ENCODE measurements around the gene PCSK7.

- TF ChIP-seq, protein P1, sequence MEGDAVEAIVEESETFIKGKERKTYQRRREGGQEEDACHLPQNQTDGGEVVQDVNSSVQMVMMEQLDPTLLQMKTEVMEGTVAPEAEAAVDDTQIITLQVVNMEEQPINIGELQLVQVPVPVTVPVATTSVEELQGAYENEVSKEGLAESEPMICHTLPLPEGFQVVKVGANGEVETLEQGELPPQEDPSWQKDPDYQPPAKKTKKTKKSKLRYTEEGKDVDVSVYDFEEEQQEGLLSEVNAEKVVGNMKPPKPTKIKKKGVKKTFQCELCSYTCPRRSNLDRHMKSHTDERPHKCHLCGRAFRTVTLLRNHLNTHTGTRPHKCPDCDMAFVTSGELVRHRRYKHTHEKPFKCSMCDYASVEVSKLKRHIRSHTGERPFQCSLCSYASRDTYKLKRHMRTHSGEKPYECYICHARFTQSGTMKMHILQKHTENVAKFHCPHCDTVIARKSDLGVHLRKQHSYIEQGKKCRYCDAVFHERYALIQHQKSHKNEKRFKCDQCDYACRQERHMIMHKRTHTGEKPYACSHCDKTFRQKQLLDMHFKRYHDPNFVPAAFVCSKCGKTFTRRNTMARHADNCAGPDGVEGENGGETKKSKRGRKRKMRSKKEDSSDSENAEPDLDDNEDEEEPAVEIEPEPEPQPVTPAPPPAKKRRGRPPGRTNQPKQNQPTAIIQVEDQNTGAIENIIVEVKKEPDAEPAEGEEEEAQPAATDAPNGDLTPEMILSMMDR (IDR thresholded peaks at IDR 0.05): no peak
- TF ChIP-seq EZH2 (IDR thresholded peaks at IDR 0.05): no peak
- no peak for TF ChIP-seq EZH2phosphoT487 (IDR thresholded peaks at IDR 0.05)
Observed at GRCh38 chr11:117222991-117223740, 8.7 kb downstream of the PCSK7 start.

Measured in neural progenitor cell (in vitro differentiated cells).